HG03045 (cell line): ENCODE measurements around the gene FAM216A.
"Not testable (repeated sequence)": the region's sequence is repeated elsewhere in the genome, so short reads cannot be mapped to it uniquely, and the experiment has no call there.

ENCODE experiments used
- ATAC-seq: cut with Tn5 transposase; IDR thresholded peaks from one replicate; pipeline ENCODE4 v1.9.1; 2021; ENCODE audit warnings: mild to moderate bottlenecking, moderate library complexity; ENCODE audit not compliant: unreplicated experiment

The FAM216A gene

GRCh38 chr12:110498984-110499706, 30.5 kb downstream of the FAM216A start:
- ATAC-seq: no peak

GRCh38 chr12:110501399-110501751, 32.7 kb downstream of the FAM216A start:
- peak; percentile 5 for ATAC-seq

GRCh38 chr12:110501752-110502738, 33.4 kb downstream of the FAM216A start, which contains the start of the genes RAD9B and VPS29:
Gene RAD9B (plus strand): TSS chr12:110502331. CDS start chr12:110502338, 7 bp downstream.
Gene VPS29 (minus strand): TSS chr12:110502111. CDS start chr12:110502051, 60 bp downstream.
- peak; percentile 88 for ATAC-seq

GRCh38 chr12:110503432-110503831, 34.8 kb downstream of the FAM216A start:
- ATAC-seq: no peak

- ATAC-seq: no peak
These were observed 36.7 kb downstream of the FAM216A start for GRCh38 chr12:110505332-110505731.

GRCh38 chr12:110508071-110508586, 39.5 kb downstream of the FAM216A start:
- ATAC-seq: no peak

- ATAC-seq: no peak
These were observed 45.2 kb downstream of the FAM216A start for GRCh38 chr12:110513842-110514241.

GRCh38 chr12:110514363-110514762, 45.7 kb downstream of the FAM216A start:
- no peak for ATAC-seq

- no peak for ATAC-seq
These were observed 48.4 kb downstream of the FAM216A start for GRCh38 chr12:110516995-110517394.

- not testable (repeated sequence) for ATAC-seq
These were observed 49.4 kb downstream of the FAM216A start for GRCh38 chr12:110518014-110518413.

GRCh38 chr12:110520876-110521712, 52.4 kb downstream of the FAM216A start:
- ATAC-seq: not testable (repeated sequence)

GRCh38 chr12:110528277-110528839, 59.7 kb downstream of the FAM216A start:
- ATAC-seq: no peak

GRCh38 chr12:110530511-110530910, 61.9 kb downstream of the FAM216A start:
- no peak for ATAC-seq

- peak; percentile 71 for ATAC-seq
These were observed 63.2 kb downstream of the FAM216A start for GRCh38 chr12:110531741-110532333.

- ATAC-seq: no peak
These were observed 64.0 kb downstream of the FAM216A start for GRCh38 chr12:110532644-110533043.

- no peak for ATAC-seq
These were observed 65.0 kb downstream of the FAM216A start for GRCh38 chr12:110533607-110534006.

- ATAC-seq: no peak
These were observed 66.2 kb downstream of the FAM216A start for GRCh38 chr12:110534811-110535210.

GRCh38 chr12:110536834-110537604, 68.4 kb downstream of the FAM216A start:
- no peak for ATAC-seq
